SK-N-DZ (cell line): ENCODE data around the gene LCN6.

Experiments
- DNase-seq: peaks from one replicate; pipeline ENCODE4 v3.0.0-alpha.2; 2015; ENCODE audit warnings: low spot score

Gene LCN6

DNA sequence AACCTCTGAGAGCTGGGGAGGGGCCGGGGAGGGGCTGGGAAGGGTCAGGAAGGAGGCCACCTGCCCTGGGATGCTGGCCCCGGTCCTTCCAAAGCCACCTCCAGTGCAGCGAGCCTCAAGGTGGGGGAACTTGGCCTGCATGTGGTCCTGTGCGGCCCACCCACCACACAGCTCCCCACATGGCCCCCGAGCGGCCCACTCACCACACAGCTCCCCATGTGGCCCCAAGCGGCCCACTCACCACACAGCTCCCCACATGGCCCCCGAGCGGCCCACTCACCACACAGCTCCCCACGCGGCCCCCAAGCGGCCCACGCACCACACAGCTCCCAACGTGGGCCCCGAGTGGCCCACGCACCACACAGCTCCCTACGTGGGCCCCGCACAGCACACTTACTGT, 3.6 kb downstream of the LCN6 start:
- no peak for DNase-seq

DNA sequence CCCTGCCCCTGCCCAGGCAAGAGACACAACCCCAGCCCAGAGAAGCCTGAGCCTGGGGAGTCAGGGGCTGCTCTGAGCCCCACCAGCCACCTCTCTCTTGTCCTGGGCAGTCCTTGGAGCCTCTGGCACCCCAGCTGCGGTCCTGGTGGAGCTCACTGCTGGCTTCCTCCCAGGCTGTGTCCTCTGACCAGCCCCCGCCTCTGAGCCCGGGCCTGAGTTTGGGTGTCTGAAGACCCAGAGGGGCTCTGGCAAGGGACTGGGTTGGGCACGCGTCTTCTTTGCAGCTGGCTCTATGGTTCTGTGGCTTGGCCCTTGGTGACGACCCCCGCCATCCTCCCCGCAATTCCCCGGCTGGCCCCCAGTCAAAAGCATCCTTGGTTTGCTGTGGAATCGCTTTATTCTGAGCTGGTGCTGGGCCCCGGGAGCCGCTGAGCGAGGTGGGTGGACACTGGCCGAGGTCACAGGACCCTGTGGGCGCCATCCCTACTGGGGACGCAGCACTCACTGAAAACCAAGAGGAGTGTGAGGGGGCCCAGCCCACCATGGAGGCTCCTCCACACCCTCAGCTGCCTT, 4.6 kb downstream of the LCN6 start:
- no peak for DNase-seq

DNA sequence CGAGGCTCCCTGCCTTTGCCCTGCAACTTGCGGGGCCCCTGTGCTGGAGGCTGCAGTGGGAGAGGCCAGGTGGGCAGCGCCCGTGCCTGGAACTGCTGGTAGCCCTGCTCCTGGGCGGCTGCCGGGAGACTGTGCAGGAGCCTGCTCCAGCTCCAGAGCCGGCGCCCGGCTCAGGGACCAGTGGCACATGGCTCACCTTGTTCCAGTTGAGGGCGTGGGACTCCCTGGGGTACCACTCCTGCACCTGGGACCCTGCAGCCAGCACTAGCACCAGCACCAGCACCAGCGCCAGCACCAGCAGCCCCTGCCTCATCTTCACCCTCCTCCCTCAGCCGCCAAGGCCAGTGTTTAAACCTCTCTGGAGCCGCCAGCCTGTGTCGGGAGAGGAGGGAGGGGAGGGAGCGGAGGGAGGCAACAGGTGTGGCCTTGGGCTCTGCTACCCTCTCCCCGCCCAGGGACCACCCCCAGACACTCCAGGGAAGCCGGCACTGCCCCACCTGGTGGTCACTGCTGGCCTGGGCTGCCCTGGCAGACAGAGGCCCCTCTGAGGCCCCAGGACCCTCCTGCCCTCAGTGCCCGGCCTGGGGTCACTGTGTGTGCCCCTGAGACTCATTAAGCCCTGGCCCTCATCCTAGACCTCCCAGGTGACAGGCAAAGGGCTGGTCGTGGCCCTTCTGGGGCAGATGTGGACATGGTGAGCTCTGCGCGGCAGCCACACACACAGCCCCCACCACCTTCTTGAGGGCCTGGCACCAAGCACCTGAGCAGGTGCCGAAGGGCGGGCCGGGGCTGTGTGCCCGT, 5.5 kb downstream of the LCN6 start, which contains the start of gene LCN10:
Gene LCN10, minus strand, starts transcription at position 350 of the 801 bp plus-strand sequence. Its CDS starts 37 bp downstream, at position 313.
- DNase-seq, result no peak

DNA sequence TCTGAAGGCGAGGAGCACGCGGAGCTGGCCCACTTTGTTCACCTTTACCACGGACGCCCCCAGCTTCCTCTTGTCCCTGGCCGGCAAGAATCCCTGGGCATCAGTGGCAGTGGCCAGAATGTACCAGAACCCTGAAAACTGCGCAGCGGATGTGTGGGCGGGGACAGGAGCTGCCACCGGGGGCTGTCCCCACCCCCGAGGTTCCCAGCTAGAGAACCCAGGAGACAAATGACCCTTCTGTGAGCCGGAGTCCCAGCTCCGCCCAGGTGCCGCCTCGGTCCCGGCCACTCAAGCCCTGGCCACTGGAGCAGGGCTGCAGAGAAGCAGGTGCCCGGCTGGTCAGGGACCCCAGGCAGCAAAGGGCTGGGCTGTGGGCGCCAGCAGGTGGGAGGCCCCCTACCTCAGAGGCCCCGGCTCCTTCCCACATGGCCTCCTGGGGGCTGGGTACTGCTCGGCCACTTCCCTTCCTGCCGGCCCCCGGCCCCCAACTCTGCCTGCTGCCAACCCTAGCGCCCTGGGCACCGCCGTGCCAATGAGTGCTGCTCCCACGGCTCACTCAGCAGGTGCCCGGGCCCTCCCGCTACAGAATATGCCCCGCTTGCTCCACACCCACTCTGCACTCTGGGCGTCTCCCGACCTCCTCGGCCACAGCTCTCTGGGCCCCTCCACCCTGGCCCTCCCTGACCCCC, 6.3 kb downstream of the LCN6 start:
- DNase-seq, result no peak

DNA sequence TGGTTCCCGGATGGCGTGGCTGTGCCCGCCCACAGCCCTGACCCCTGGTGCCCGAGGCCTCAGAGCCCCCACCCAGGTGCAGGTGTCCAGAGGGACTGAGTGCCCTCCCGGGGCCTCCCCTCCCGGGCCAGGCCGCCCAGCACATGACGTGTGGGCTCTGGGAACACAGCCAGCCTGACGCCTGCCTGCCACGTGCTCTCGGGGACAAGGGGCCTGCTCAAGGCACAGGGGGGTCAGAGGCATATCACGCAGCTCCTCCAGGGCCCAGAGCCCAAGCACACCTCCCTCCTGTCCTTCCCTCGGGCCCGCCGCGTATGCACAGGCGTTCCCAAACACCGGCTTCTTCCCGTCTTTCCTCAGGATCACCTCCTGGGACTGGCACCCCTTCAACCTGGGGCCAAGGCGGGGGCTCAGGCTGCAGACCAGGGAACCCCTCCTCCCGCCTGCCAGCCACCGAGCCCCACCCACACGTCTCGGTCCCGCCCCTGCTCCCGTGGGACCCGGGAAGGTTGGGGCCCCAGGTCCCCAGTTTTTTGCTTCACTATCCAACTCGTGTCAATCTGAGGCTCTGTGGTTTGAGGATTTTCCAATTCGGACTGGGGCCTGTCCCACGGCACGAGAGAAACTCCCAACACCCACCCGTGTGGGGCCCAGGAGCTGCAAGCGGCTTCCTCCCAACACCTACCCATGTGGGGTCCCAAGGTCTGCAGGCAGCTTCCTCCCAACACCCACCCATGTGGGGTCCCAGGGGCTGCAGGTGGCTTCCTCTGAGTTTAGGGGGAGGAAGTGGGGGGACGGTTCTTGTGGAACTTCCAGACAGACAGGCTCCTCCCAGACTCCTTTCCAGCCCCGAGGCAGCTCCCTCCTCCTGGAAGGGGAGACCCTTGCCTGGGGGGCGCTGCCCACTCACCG, 7.1 kb downstream of the LCN6 start:
- no peak for DNase-seq

DNA sequence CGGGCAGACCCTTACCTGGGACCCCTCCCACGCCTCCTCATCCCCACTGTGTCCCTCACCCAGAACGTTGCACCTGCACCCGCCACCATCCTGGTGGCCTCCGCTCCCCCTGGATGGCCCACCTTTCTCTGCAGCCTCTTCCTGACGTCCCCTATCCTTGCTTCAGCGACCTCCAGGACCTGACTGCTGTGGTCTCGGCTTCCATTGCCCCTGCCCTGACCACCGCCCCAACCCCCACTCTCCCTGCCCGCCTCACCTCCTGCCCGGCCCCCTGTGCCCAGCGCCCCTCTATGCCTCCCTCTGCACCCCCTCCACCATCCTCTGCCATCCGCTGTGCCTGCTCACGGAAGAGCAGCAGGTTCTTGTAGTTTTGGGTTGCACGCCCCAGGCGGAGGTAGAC, 7.8 kb downstream of the LCN6 start:
- no peak for DNase-seq

DNA sequence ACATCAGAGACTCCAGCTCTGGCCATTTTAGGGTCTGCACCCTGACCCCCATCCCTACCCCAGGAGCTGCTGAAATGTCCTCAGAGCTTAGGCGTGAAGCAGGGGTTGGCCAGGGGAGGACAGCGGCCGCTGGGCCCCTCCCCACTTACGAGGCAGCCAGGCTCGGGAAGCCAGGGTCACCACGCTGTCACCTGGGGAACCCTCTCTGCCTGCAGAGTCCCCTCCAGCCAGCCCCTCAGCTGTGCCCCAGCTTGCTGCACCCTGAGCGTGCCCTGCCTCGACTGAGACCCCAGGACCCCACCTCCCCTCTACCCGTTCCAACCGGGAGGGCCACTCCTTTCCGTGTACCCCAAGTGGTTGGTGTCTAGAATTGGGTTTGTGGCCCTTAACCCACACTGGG, 8.3 kb downstream of the LCN6 start:
- DNase-seq, result no peak

DNA sequence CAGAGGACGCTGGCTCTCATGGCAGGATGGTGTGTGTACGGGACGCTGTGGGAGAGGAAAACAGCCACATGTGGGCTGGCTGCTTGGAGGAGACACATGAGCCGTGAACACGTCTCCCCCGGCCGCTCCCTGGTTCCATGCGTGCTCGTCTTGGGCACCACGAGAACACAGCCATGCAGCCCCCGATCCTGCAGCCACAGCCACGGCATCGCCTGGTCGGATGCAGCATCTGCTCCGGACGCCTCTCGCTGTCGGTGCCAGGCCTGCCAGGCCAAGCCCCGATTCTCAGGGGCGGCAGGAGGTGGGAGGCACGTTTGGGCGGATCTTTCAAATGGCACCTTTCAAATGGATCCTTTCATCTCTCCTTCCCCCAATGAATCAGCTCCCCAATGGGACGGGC, 8.8 kb downstream of the LCN6 start:
- DNase-seq, result no peak

DNA sequence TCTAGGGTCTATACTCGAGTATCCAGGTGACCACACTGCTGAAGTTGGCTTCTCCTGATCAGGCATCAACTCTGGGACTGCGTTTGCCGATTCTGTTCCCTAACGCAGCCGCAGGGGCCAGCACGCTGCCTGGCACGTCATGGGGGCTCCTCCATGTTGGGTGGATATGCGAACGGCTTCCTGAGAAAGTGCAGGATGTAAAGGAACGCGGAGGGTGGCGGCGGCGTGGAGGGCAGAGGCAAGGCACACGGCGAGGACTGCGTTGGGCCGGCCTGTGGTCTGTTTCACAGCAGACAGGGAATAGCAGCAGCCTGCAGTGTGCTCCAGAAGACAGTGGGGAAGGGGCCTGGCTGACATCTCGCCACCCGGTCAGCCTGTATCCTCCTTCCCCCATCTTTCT, 9.4 kb downstream of the LCN6 start:
- DNase-seq, result no peak

DNA sequence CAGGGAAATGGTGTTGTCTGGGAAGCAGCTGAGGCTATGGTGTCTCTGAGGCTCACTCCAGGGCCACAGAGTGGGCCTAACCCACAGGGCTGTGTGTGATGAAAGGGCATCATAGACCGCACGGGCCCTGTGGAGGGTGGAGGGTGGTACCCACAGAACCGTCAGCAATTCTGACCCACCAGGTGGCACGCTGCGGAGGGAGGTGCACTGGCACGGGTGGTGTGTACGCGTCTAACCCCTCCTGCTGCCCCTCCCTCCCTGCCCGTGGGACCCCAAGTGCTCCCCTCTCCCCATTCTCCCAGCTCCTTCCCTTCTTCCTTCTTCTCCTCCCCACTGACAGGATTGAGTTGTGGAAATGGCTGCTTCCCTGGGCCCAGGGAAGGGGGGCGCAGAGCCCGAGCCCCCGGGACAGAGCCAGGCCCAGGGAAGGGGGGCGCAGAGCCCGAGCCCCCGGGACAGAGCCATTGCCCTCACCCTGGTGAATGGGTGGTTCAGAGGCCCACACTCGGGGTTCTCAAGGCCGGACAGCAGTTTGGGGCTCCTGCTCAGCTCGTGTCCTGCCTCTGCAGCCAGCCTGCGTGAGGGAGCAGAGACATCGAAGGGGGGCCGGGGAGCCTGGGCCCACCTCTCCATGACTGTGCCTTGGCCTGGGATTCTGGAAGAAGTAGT, 12.4 kb downstream of the LCN6 start:
- DNase-seq, result no peak

DNA sequence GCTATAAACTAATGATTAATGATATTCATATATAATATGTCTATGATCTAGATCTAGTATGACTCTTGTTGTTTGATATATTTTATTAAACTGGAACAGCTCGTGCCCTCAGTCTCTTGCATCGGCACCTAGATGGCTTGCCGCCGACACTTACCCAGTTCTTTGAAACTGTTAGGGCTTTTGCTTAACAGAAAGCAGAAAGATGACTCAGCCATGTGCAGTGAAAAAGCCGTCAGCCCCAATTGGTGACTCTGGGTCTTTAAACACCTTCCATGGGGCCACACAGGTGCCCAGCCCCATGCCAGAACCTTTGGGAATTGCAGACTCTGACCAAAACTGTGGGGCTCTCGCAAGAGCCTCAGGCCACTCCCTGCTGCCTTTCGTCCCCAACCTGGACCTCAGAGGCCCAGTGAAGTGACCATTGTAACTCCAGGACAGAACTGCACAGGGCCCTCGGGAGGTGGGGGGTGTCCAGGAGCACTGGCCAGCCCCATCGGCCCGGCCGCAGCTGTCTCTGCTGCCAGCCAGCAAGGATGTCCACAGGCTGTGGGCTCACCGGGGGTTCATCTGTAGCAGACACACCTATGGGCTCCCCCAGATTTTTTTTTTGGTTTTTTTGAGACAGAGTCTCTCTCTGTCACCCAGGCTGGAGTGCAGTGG, 13.4 kb downstream of the LCN6 start:
- no peak for DNase-seq

DNA sequence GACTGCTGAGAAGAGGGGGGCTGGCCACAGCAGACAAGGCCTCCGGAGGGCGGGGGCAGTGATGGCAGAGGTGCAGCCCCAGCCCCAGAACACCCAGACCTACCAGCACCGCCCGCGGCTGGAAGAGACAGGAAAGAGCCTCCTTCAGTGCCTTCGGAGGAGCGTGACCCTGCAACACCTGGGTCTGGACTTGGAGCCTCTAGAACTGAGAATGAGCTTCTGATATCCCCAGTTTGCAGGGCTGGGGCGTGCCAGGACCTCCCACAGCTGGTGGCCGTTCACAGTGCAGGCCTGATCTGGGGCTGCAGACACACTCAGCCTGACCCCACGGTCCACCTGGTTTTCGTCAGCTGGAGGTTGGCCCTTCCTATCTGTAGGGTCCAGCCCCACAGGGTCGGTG, 14.7 kb downstream of the LCN6 start:
- no peak for DNase-seq

DNA sequence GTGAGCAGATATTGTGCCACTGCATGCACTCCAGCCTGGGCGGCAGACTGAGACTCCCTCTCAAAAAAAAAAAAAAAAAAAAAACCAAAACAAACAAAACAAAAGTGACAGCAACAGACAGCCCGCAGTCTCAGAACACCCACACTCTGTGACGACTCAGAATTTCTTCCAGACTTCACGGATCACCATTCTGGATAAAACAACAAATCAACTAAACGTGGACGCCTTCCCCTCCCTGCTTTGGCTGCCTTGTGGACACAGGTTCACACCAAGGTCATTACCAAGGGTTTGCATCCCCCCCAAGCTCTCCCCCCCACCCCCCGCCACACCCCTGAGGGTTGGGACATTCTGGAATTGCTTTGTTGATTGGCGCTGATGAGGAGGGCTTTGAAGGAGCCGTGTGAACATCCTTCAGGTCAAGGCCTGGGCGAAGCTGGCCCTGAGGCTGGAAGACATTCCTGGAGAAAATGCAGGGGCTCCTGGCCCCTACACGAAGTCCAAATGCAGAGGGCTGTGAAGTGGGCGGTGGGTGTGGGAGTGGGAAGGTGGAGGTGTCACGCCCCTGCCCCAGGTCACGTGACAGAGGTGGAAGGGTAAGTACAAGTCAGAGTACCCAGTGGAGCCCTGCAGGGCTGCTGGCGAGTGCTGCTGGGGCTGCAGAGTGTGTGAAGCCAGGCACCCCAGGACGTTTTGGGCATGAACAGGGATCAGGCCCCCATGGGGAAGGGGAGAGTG, 15.7 kb downstream of the LCN6 start:
- no peak for DNase-seq

DNA sequence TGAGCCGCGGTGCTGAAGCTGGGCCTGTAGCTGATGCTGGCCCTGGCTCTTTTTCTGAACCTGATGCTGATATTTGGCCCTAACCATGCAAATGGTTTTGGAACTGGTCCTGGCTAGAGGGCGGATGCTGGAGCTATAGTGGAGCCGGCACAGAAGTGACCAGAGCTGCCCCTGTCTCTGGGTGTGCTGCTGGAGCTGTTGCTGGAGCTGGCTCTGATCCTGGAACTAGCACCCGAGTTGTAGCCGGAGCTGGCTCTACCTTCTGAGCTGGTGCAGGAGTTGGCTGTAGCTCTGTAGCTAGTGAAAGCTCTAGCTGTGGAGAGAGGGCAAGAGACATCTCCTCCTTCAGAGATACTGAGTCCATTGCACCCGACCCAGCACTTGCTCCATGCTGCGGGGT, 18.4 kb downstream of the LCN6 start:
- no peak for DNase-seq

DNA sequence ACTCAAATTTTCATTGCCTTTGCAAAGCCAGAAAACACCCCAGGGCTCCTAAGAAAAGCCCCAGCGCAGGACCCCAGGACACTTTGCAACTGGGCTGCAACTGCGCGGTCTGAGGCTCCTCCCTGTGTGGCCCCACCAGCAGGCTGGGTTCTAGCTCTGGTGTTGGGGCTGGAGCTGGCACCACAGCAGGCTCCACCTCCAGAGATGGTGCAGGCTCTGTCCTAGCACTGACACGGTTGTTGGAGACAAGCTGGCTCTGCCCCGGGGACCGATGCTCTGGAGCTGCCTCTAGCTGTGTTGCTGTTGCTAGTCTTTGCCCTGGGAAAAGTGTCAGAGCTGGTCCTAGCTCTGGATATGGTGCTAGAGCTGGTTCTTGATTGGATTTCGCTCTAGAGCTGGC, 19.2 kb downstream of the LCN6 start:
- no peak for DNase-seq

DNA sequence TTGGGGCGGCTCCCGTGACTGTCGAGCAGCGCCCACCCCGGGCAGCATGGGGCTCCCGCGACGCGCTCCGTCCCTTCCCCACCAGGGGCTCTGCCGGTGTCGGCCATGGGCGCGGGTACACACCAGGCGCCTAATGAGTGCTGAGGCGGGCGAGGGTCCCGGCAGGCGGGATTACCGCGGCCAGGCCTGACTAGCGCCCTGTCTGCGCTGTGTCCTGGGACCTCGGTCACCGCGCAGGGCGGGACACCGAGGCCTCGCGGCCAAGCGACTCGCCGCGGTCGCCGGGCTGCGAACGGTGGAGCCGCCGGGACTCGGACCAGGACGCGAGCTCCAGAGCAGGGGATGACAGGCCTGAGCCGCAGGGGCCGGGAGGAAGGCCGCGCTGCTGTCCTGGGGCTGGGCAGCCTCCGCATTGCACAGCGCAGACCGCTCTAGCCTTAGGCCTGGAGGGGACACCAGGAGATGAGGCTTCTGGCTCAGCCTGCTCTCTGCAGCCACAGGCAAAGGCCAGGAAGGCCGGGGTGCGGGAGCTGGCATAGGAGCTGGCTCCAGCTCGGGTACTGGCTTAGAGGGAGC, 19.7 kb downstream of the LCN6 start:
- peak; percentile 47 for DNase-seq

DNA sequence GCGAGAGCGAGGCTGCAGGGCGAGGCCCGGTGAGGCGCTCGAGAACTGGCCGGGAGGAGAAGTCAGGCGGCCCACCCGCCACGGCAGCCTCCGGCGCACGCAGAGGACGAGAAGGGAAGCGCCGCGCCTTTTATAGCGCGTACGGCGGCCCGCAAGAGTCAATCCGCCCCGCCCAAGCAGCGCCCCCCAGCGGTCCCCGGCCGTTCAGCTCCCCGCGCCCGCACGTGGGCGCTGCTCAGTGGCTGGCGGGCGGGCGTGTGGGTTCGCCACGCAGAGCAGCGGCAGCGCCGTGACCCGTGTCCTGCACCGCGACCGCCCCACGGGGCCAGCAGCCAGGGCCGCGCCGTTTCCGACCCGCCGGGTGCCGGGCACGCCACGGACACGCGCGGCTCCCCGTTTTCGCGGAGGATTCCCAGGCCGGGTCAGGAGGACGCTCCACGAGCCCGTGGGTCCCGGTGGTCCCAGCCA, 20.2 kb downstream of the LCN6 start:
- peak; percentile 79 for DNase-seq

DNA sequence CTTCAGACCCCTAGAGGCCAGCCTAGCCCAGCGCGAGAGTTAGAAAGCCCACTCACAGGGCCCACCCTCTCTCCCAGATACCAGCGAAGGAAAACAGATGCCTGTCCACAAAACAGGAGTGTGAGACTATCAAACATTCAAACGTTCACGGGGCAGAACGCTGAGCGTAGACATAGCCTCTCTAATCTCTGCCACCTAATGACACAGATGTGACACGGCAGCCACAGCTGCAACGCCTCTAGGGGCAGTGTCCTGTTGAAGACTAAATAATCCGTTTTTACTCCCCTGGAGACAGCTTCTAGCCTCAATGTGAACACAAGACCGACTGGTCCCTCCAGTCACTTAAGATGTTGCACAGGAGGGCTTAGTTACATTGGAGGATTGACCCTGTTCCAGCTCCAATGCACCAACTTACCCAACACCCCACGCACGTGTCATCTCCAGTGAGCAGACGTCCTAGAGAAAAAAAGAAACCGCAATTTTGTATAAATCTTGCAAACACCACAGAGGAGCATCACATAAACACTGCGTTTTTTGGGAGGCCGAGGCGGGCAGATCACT, 21.6 kb downstream of the LCN6 start:
- peak; percentile 52 for DNase-seq

DNA sequence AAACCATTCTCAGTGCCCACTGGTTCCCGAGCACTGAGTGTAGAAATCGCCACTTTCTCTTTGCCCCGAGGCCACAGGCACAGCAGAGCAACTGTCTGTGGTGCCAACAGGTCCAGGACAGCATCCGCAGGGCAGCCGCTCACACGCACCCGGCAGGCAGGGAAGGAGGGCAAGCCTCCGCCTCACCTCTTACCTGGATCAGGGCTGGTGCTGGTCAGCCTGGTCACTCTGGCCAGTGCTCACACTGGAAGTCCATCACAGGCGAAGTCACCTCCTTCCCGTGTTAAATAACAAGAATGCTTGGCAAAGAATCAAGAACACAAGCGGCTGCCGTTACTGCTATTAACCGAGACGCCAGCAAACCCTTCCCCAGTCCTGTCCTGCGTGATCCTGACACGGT, 22.2 kb downstream of the LCN6 start:
- DNase-seq, result no peak
